Right renal cortex interstitium (tissue), 3 donors: Measurements from ENCODE around the gene CREB5. TPM values are rescaled to one million over a fixed set of nuclear protein-coding genes. Genes with fewer than 3 reads are reported as not detected.
"Not testable (repeated sequence)": the region's sequence is repeated elsewhere in the genome, so short reads cannot be mapped to it uniquely, and the experiment has no call there.

Experiments used
- DNase-seq, 3 donors: peaks; one replicate each; pipeline ENCODE4 v3.0.0-alpha.2; 2013; ENCODE audit warnings: low read depth in 3 of 3, low spot score in 2 of 3
- polyA plus RNA-seq, 3 donors: library from polyadenylated mRNA; unstranded; fragments of 120-200 nt; gene quantifications; one replicate each; pipeline ENCODE4 v1.2.1, GENCODE V29; 2013; ENCODE audit not compliant: insufficient read length in 3 of 3

Gene CREB5
- polyA plus RNA-seq, 3 donors, result 6.3 to 12.2 (median 7.7) TPM

DNA sequence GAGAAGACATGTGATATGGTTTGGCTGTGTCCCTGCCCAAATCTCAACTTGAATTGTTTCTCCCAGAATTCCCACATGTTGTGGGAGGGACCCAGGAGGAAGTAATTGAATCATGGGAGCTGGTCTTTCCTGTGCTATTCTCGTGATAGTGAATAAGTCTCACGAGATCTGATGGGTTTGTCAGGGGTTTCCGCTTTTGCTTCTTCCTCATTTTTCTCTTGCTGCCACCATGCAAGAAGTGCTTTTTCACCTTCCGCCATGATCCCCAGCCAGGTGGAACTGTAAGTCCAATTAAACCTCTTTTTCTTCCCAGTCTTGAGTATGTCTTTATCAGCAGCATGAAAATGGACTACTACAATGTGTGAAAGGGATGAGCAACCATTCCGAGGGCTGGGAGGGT, 185.7 kb downstream of the CREB5 start:
- DNase-seq, result not testable (repeated sequence)

- no peak for DNase-seq
Measured at GRCh38 chr7:28598586-28598985, 186.3 kb downstream of the CREB5 start.

- DNase-seq, result no peak
Measured at GRCh38 chr7:28599411-28599810, 187.1 kb downstream of the CREB5 start.

- no peak for DNase-seq
Measured at GRCh38 chr7:28602282-28602681, 190.0 kb downstream of the CREB5 start.

DNA sequence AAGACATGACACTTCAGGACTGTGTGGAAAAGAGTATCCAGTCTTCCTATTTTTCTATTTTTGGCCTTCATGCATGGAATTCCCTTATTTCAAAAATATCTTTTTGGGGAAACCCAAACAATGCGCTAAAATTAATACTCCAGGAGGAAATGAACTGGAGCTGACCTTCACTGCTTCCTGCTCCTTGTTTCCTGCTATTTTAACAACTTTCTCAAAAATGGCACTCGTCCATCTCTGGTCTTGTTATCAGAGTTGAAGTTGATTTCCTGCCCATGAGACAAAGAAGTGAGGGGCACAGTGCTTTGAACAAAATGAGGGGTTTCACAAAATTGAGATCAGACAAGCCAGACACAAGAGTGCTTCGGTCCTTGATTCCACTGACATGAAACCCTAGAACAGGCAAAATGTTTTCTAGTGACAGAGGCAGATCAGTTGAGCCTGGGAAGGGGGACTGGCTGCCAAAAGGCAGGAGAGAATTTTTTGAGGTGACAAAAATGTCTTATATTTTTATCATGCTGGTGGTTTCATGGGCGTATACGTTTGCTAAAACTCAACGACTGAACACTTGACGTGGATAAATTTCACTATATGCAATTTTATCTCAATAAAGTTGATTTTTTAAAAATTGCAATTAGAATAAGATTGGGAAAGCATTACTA, 193.2 kb downstream of the CREB5 start:
- no peak for DNase-seq

DNA sequence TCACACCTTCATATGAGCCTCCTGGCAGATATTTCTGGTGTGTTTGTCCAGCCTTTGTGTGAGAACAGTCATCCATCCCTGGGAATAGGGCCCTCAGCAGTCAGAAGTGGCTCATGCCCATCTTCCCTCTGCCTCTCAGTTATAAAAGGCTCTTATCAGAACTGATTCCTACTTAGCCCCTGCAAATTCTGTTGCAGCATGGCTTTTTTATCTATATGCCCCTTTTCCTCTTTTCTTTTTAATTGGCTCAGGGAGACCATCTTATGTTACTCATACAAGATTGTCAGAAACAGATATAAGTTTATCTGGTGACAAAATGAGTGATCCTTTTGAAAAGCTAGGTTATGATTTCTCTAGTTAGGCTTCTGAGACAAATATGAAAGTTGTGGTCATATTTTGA, 194.1 kb downstream of the CREB5 start:
- no peak for DNase-seq

- no peak for DNase-seq
Measured at GRCh38 chr7:28607855-28608193, 195.5 kb downstream of the CREB5 start.

DNA sequence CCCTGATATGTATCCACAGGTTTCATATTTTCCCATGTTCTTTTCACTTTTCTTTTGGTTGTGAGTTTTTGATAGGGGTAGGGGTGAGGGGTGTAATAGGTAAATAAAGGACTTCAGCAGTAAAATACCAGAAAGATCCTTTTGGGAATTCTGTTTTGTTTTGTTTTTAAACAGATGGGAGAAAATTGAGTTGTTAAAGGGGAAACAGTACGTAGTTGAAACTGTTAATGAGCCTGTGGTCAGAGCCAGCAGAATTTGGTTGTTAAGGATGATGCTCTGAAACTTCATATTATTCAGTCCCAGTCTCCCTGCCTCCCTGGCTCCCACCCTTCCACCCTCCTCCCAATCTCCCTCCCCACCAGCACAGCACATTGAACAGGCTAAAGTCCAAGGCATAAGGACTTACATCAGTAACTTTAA, 195.9 kb downstream of the CREB5 start:
- DNase-seq, result no peak

DNA sequence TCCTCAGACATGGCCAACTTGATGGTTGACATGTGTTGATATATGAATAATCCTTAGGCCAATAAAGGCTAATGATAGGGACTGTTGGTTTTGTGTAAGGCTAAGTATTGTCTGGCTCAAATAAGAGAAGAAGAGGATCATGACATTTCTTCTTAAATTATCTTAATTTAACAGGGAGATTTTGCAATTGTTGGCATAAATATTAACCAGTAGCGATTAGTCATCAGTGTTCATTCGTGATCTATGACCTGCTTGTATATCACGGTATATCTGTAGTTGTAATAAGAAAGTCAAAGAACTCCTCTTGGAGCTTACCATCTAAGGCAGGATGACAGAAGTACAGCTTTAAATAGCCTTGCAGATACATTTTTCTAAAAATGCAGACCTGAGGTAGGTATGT, 196.4 kb downstream of the CREB5 start:
- DNase-seq, result no peak

GRCh38 chr7:28609608-28610007, 197.3 kb downstream of the CREB5 start:
- no peak for DNase-seq

DNA sequence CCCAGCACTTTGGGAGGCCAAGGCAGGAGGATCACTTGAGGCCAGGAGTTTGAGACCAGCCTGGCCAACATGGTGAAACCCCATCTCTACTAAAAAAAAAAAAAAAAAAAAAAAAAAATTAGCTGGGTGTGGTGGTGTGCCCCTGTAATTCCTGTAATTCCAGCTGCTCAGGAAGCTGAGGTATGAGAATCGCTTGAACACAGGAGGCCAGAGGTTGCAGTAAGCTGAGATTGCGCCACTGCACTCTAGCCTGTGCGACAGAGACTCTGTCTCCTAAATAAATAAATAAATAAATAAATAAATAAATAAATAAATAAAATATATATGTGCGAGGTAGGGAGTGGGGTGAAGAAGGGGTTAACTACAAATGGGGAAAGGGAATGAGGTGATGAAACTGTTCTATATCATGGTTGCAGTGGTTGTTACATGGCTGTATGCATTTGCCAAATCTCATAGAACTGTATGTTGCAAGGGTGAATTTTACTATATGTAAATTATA, 199.1 kb downstream of the CREB5 start:
- not testable (repeated sequence) for DNase-seq

GRCh38 chr7:28613262-28613661, 200.9 kb downstream of the CREB5 start:
- DNase-seq, result no peak

DNA sequence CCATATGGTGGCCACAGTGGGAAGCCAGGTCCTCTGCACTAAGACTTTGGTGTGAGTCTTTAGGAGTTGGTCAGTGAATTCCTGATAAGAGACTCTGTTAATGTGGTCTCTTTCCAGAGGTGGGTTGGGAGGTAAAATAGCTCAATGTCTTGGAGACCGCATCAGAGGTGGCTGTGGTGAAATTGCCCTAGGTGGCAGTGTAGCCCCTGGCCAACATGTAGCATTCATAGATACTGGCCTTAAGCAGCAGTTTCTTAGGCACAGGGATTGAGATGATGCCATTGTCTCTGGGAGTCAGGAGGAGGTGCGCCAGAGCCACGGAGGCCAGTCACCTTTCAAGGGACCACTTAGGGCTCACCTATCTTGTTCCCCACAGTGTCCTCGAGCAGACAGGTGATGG, 202.8 kb downstream of the CREB5 start:
- no peak for DNase-seq

DNA sequence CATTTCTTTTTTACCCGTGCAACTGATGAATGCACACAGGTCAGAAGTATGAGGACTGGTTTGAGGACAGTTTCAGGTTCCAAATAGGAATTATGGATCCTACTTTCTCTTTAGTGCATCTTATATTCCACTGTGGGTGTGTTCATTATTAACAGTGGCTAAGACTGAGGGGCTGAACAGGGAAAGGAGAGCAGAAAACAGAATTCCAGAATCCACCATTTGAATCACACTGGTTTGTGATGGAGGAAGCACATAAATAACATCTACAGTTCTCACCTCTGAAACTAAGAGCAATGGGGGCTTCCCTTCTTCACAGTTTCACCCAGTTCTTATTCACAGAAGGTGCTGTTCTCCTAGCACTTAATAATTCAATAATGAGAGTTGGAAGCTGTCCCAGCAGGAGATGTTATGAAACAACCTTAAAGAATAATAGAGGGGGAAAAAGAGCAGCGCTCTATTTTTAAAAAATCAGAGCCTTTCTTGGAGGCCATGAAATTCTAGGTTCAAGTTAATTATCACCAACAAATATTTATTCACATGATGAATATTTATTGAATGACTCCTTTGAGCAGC, 205.1 kb downstream of the CREB5 start:
- no peak for DNase-seq

DNA sequence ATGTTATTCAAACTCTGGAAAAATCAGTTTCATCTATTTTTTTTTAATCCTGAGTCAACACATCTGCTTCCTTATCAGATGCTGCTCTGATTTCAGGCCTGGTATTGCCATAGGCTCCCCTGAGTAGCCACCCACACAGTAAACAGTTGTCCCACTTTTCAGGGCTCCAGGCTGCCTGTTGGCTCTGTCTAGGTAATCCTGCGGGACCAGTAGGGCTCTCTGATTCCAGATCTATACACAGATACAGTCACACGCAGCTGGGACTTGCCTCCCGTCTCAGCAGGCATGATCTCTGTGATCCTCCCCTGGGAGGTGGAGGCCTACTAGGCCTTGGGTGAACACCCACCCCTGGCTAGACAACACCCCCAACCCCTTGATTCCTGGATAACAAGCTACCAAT, 206.1 kb downstream of the CREB5 start:
- DNase-seq, result no peak

GRCh38 chr7:28619256-28619655, 206.9 kb downstream of the CREB5 start:
- DNase-seq, result no peak

- no peak for DNase-seq
Measured at GRCh38 chr7:28621369-28621841, 209.1 kb downstream of the CREB5 start.

GRCh38 chr7:28623105-28623730, 210.9 kb downstream of the CREB5 start:
- DNase-seq, result no peak

- DNase-seq, result no peak
Measured at GRCh38 chr7:28623863-28624262, 211.5 kb downstream of the CREB5 start.

DNA sequence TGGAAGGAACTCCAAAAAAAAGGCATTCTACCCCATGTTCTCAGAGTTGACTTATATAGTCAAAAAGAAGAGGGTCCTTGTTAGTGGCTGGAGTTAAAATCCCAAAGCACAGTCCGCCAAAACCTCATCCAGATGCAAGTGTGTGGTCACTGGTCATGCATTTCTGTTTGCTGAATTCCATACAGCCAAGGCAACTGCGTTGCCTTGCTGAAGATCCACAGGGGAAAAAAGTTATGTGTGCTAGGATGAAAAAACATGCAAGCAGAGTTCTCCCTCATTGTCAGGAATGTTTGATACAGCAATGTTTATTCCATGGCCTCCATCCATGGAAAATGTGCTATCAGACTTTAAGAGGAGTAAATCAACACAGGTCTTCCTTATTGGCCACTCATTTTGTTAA, 213.1 kb downstream of the CREB5 start:
- no peak for DNase-seq

- DNase-seq, result no peak
Measured at GRCh38 chr7:28626221-28626620, 213.9 kb downstream of the CREB5 start.

- DNase-seq, result no peak
Measured at GRCh38 chr7:28626624-28627262, 214.4 kb downstream of the CREB5 start.
